HepG2 (cell line): Measurements from ENCODE around the gene TMEM132E. TPM values are rescaled to one million over a fixed set of nuclear protein-coding genes. Genes with fewer than 3 reads are reported as not detected.

Experiments used
- ATAC-seq: fragments of 200-7000 bp; cut with Tn5 transposase; 3 replicates; pipeline ENCODE4 v1.9.1; 2020; ENCODE audit warnings: mild to moderate bottlenecking, moderate library complexity
- BruUV-seq: library from RNA; stranded (reverse); fragments of 400-500 nt; replicated peaks from 2 replicates; lab custom pipeline; 2021; lab: Mats Ljungman, UMichigan
- CTCF ChIA-PET: fragments of 300-600 bp; formaldehyde crosslinking; extraction: SDS; loops from one replicate; lab custom pipeline; 2021; ENCODE audit warnings: low total read pairs, inconsistent platforms, low intra/inter-chr PET ratio; lab: Yijun Ruan, JAX
- POLR2A ChIA-PET: fragments of 350-600 bp; sonication (Branson Sonifier 250); formaldehyde crosslinking; loops from one replicate; lab custom pipeline; 2020; ENCODE audit warnings: antibody characterized with exemption, inconsistent platforms; lab: Yijun Ruan, JAX
- DNase-seq: peaks from one replicate; pipeline ENCODE4 v3.0.0-alpha.2; 2015; ENCODE audit warnings: low spot score
- FAIRE-seq: peaks from 3 replicates; lab custom pipeline; 2011; peaks lifted over from hg19 to GRCh38; lab: Jason Lieb, UNC
- H2AFZ ChIP-seq: one replicate; pipeline ENCODE4 v1.6.1; 2011; ENCODE audit warnings: low read length, inconsistent platforms
- H3K27ac ChIP-seq: fragments of 300-600 bp; 3 replicates; pipeline ENCODE4 v1.8.0; 2011; ENCODE audit warnings: mixed run types, mild to moderate bottlenecking, mixed read lengths, low read length, inconsistent platforms; ENCODE audit not compliant: insufficient read depth; ENCODE audit errors: extremely low read length
- H3K27me3 ChIP-seq, 2 experiments: fragments of 200-600 bp in 1 of 2; 2 replicates in 1 of 2; 3 replicates in 1 of 2; pipeline versions ENCODE4 v1.6.0 to v1.8.0; 2011; ENCODE audit warnings: low read length in 2 of 2, mild to moderate bottlenecking in 2 of 2, moderate library complexity in 2 of 2, inconsistent platforms in 1 of 2; ENCODE audit not compliant: insufficient read depth in 2 of 2, control insufficient read depth in 1 of 2
- H3K36me3 ChIP-seq, 2 experiments: fragments of 200-600 bp in 1 of 2; replicated peaks in 1 of 2; 2 replicates in 1 of 2; 3 replicates in 1 of 2; pipeline versions ENCODE4 v1.5.1 to v1.8.0; 2011; ENCODE audit warnings: low read length in 2 of 2, inconsistent platforms in 1 of 2; ENCODE audit not compliant: insufficient read depth in 2 of 2, control insufficient read depth in 1 of 2
- H3K4me1 ChIP-seq: 2 replicates; pipeline ENCODE4 v1.5.1; 2012; ENCODE audit warnings: low read length, inconsistent platforms; ENCODE audit not compliant: insufficient read depth
- H3K4me2 ChIP-seq: 2 replicates; pipeline ENCODE4 v1.6.0; 2011; ENCODE audit warnings: low read depth, low read length, inconsistent platforms
- H3K4me3 ChIP-seq, 3 experiments: fragments of 200-600 bp in 1 of 3; sonication (generic), shearing (Covaris generic) in 1 of 3; replicated peaks in 1 of 3; 2 replicates each; pipeline ENCODE4 v1.5.1; 2011 to 2016; ENCODE audit warnings: low read length in 3 of 3, inconsistent platforms in 2 of 3, low read depth in 2 of 3, mild to moderate bottlenecking in 2 of 3, control low read depth in 1 of 3, mixed read lengths in 1 of 3; ENCODE audit not compliant: insufficient read depth in 1 of 3
- H3K79me2 ChIP-seq: one replicate; pipeline ENCODE4 v1.6.1; 2011; ENCODE audit warnings: low read length, inconsistent platforms; ENCODE audit not compliant: insufficient read depth
- H3K9ac ChIP-seq: 2 replicates; pipeline ENCODE4 v1.6.0; 2011; ENCODE audit warnings: mild to moderate bottlenecking, low read depth, low read length, inconsistent platforms; ENCODE audit not compliant: insufficient read depth
- H3K9me3 ChIP-seq: 2 replicates; pipeline ENCODE4 v1.5.1; 2012; ENCODE audit warnings: mild to moderate bottlenecking, low read length
- H4K20me1 ChIP-seq: 2 replicates; pipeline ENCODE4 v1.6.0; 2011; ENCODE audit warnings: inconsistent platforms, mild to moderate bottlenecking, low read length, moderate library complexity; ENCODE audit not compliant: insufficient read depth
- IKZF1 ChIP-seq: fragments of 450-650 bp; IDR thresholded peaks from 2 replicates; pipeline ENCODE4 v1.7.1; 2016
- LBX2 ChIP-seq: sonication (generic); formaldehyde crosslinking; IDR thresholded peaks from 2 replicates; pipeline ENCODE4 v1.5.0; 2020; ENCODE audit warnings: missing genetic modification reagents, mild to moderate bottlenecking, borderline replicate concordance
- MYNN ChIP-seq: sonication (generic); formaldehyde crosslinking; IDR thresholded peaks from 2 replicates; pipeline ENCODE4 v1.4.0; 2020; ENCODE audit warnings: mild to moderate bottlenecking, low read depth, missing genetic modification reagents
- MZF1 ChIP-seq: sonication (generic); formaldehyde crosslinking; IDR thresholded peaks from 2 replicates; pipeline ENCODE4 v1.8.1; 2023; ENCODE audit warnings: mild to moderate bottlenecking, missing genetic modification reagents, borderline replicate concordance
- NCOA1 ChIP-seq: sonication (generic); formaldehyde crosslinking; IDR thresholded peaks from 2 replicates; pipeline ENCODE4 v1.9.0; 2021; ENCODE audit warnings: missing genetic modification reagents
- NONO ChIP-seq, 2 experiments: fragments of 450-650 bp in 1 of 2; sonication (generic) in 1 of 2; formaldehyde crosslinking in 1 of 2; IDR thresholded peaks in 1 of 2; conservative IDR thresholded peaks in 1 of 2; 2 replicates each; pipeline versions ENCODE4 v1.6.1 to v1.8.0; 2017 to 2022; ENCODE audit warnings: mild to moderate bottlenecking in 1 of 2, missing genetic modification reagents in 1 of 2, moderate library complexity in 1 of 2
- ZBTB26 ChIP-seq: IDR thresholded peaks from 2 replicates; pipeline ENCODE4 v1.6.1; 2016; ENCODE audit warnings: missing compliant biosample characterization, missing genetic modification reagents, borderline replicate concordance
- ZNF160 ChIP-seq: sonication (generic); formaldehyde crosslinking; IDR thresholded peaks from 2 replicates; pipeline ENCODE4 v1.8.0; 2022; ENCODE audit warnings: mild to moderate bottlenecking, inconsistent platforms, missing genetic modification reagents
- ZNF549 ChIP-seq: sonication (generic); formaldehyde crosslinking; IDR thresholded peaks from 2 replicates; pipeline ENCODE4 v1.5.0; 2020; ENCODE audit warnings: missing genetic modification reagents
- ZNF660 ChIP-seq: sonication (generic); formaldehyde crosslinking; IDR thresholded peaks from 2 replicates; pipeline ENCODE4 v1.5.1; 2020; ENCODE audit warnings: mild to moderate bottlenecking, low read depth, missing genetic modification reagents, borderline replicate concordance
- ZNF790 ChIP-seq: sonication (generic); formaldehyde crosslinking; IDR thresholded peaks from 2 replicates; pipeline ENCODE4 v1.8.0; 2022; ENCODE audit warnings: missing genetic modification reagents, mild to moderate bottlenecking, borderline replicate concordance
- ZSCAN5A ChIP-seq: sonication (generic); formaldehyde crosslinking; IDR thresholded peaks from 2 replicates; pipeline ENCODE4 v1.8.0; 2022; ENCODE audit warnings: mild to moderate bottlenecking, missing genetic modification reagents, borderline replicate concordance
- WGBS: methylation state at CpG from one replicate; pipeline ENCODE4 v1.1.6; 2017; ENCODE audit warnings: low lambda C conversion rate; 5-methylcytosine and 5-hydroxymethylcytosine counted together
- in situ Hi-C: cut with HindIII; loops from 2 replicates; pipeline ENCODE4 v1.10.0; 2017; ENCODE audit warnings: low pct_unique_long_range_greater_than_20kb; ENCODE audit not compliant: extremely low pct_ligation_motif_present
- intact Hi-C: fragments of 100-400 bp; cut with micrococcal nuclease; formaldehyde crosslinking; loops from one replicate; pipeline ENCODE4 v1.10.0; 2022; ENCODE audit not compliant: unreplicated experiment
- polyA plus RNA-seq, 8 experiments: library from polyadenylated mRNA; depleted of rRNA in 3 of 8; stranded (reverse) in 7 of 8; unstranded in 1 of 8; fragments of >200 nt; fragmentation: Illumina TruSeq in 4 of 8; extraction: Trizol in 4 of 8; gene quantifications; 2 replicates each; pipeline versions ENCODE4 v1.2.1 to v1.2.3, GENCODE V29; 2011 to 2016; ENCODE audit warnings: low read depth in 4 of 8, missing spikeins in 1 of 8, mixed read lengths in 1 of 8; ENCODE audit not compliant: insufficient read depth in 1 of 8
- total RNA-seq, 5 experiments: library from RNA; depleted of rRNA; stranded (reverse); fragments of >200 nt; fragmentation: Illumina TruSeq; extraction: Trizol; gene quantifications; 2 replicates each; pipeline ENCODE4 v1.2.3, GENCODE V29; 2016; ENCODE audit warnings: low read depth in 1 of 5
- TF ChIP-seq, protein P1 (sequence below): sonication (generic); formaldehyde crosslinking; IDR thresholded peaks from 2 replicates; pipeline ENCODE4 v1.5.0; 2020; ENCODE audit warnings: missing genetic modification reagents
- TF ChIP-seq, protein P2 (sequence below): sonication (generic); formaldehyde crosslinking; IDR thresholded peaks from 2 replicates; pipeline ENCODE4 v1.9.0; 2021; ENCODE audit warnings: missing genetic modification reagents, borderline replicate concordance
- TF ChIP-seq, protein P3 (sequence below): sonication (generic); formaldehyde crosslinking; IDR thresholded peaks from 2 replicates; pipeline ENCODE4 v1.8.0; 2022; ENCODE audit warnings: mild to moderate bottlenecking, missing genetic modification reagents

The TMEM132E gene
- total and polyA plus RNA-seq, 2 of the 13 experiments (the other 11 are each of a cell fraction or from before 2014, with no cell fraction given), result not detected

DNA sequence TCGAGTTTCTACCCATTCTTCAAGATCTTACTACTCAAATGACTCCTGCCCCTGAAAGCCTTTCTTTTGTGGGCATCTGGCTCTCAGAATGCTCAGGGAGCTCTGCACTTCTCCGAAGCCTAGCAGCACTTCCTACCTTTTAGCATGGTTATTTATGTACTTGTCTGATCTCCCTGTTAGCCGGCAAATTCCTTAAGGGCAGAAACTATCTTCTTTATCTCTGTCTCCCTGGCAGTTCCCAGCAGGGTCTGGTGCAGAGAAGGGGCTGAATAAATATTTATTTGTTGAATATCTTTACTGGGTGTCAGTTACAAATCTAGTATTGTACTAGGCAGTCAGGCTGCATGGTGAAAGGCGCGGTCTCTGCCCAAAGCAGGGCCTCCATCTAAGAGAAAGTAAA is 30.7 kb downstream of the TMEM132E start:
- Histone ChIP-seq H2AFZ (no peak overlapping the region), H3K4me2 (no peak overlapping the region), H3K79me2 (no peaks in the 10 kb centered on the region), H4K20me1 (no peaks in the 10 kb centered on the region), H3K27ac (no peak overlapping the region), H3K36me3 (no peaks in the 10 kb centered on the region), H3K27me3 (peaks cover 2 to 44% of the 10 kb centered on the region in 2 experiments; a peak in 3 of 5 replicates), H3K9me3 (no peaks in the 10 kb centered on the region), H3K4me3 (no peak overlapping the region), H3K9ac (no peak overlapping the region), H3K4me1 (no peaks in the 10 kb centered on the region)
- no peak for DNase-seq
- no peak for FAIRE-seq
- in situ Hi-C loops (no loop called here), intact Hi-C loops (no loop called here)
- 5% methylated on average over 5 of the region's 5 CpGs for WGBS
- CTCF ChIA-PET, result no interaction called here
- BruUV-seq, result no TSS peak
- POLR2A ChIA-PET, result no interaction called here
- ATAC-seq, result no peak
- TF ChIP-seq MYNN (CRISPR knock-in tag) (no peak), ZSCAN5A (CRISPR knock-in tag) (no peak), ZNF549 (CRISPR knock-in tag) (no peak), LBX2 (CRISPR knock-in tag) (no peak), NCOA1 (CRISPR knock-in tag) (no peak), ZNF660 (CRISPR knock-in tag) (no peak), MZF1 (CRISPR knock-in tag) (no peak), IKZF1 (no peak), ZNF160 (CRISPR knock-in tag) (no peak), ZNF790 (CRISPR knock-in tag) (no peak), ZBTB26 (no peak), NONO (IDR thresholded peaks at IDR 0.05) (no peak), NONO (CRISPR knock-in tag; conservative IDR thresholded peaks at IDR 0.05) (no peak)
- TF ChIP-seq, protein P1, sequence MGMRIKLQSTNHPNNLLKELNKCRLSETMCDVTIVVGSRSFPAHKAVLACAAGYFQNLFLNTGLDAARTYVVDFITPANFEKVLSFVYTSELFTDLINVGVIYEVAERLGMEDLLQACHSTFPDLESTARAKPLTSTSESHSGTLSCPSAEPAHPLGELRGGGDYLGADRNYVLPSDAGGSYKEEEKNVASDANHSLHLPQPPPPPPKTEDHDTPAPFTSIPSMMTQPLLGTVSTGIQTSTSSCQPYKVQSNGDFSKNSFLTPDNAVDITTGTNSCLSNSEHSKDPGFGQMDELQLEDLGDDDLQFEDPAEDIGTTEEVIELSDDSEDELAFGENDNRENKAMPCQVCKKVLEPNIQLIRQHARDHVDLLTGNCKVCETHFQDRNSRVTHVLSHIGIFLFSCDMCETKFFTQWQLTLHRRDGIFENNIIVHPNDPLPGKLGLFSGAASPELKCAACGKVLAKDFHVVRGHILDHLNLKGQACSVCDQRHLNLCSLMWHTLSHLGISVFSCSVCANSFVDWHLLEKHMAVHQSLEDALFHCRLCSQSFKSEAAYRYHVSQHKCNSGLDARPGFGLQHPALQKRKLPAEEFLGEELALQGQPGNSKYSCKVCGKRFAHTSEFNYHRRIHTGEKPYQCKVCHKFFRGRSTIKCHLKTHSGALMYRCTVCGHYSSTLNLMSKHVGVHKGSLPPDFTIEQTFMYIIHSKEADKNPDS (CRISPR knock-in tag), result no peak
- TF ChIP-seq, protein P2, sequence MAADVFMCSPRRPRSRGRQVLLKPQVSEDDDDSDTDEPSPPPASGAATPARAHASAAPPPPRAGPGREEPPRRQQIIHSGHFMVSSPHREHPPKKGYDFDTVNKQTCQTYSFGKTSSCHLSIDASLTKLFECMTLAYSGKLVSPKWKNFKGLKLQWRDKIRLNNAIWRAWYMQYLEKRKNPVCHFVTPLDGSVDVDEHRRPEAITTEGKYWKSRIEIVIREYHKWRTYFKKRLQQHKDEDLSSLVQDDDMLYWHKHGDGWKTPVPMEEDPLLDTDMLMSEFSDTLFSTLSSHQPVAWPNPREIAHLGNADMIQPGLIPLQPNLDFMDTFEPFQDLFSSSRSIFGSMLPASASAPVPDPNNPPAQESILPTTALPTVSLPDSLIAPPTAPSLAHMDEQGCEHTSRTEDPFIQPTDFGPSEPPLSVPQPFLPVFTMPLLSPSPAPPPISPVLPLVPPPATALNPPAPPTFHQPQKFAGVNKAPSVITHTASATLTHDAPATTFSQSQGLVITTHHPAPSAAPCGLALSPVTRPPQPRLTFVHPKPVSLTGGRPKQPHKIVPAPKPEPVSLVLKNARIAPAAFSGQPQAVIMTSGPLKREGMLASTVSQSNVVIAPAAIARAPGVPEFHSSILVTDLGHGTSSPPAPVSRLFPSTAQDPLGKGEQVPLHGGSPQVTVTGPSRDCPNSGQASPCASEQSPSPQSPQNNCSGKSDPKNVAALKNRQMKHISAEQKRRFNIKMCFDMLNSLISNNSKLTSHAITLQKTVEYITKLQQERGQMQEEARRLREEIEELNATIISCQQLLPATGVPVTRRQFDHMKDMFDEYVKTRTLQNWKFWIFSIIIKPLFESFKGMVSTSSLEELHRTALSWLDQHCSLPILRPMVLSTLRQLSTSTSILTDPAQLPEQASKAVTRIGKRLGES (CRISPR knock-in tag), result no peak
- TF ChIP-seq, protein P3, sequence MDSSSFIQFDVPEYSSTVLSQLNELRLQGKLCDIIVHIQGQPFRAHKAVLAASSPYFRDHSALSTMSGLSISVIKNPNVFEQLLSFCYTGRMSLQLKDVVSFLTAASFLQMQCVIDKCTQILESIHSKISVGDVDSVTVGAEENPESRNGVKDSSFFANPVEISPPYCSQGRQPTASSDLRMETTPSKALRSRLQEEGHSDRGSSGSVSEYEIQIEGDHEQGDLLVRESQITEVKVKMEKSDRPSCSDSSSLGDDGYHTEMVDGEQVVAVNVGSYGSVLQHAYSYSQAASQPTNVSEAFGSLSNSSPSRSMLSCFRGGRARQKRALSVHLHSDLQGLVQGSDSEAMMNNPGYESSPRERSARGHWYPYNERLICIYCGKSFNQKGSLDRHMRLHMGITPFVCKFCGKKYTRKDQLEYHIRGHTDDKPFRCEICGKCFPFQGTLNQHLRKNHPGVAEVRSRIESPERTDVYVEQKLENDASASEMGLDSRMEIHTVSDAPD (CRISPR knock-in tag), result no peak
